Placental epithelial cell (primary cell): ENCODE measurements around the gene SUV39H2. TPM values are rescaled to one million over a fixed set of nuclear protein-coding genes. Genes with fewer than 3 reads are reported as not detected.

ENCODE experiments used
- total RNA-seq: library from RNA; depleted of rRNA; stranded (reverse); fragments of >200 nt; gene quantifications from 2 replicates; pipeline ENCODE4 v1.2.3, GENCODE V29; 2012

Gene SUV39H2
- total RNA-seq, result 8.6 and 13.8 TPM in 2 replicates

GRCh38 chr10:14878266-14879123, at the start of gene SUV39H2:
Gene SUV39H2 (plus strand): TSS chr10:14878866. CDS start chr10:14878889, 23 bp downstream.

GRCh38 chr10:14837757-14838581, 40.7 kb upstream of the SUV39H2 start, which contains the start of the genes CDNF, HSPA14 and MSANTD7:
Gene CDNF (minus strand): TSS chr10:14838037. CDS start chr10:14837946, 91 bp downstream.
Gene HSPA14 (plus strand): TSS chr10:14838306. CDS start chr10:14838403, 97 bp downstream.
Gene MSANTD7 (plus strand): TSS chr10:14838306. CDS start chr10:14842285, 3,979 bp downstream.

Other genes with a start within 250 kb of the SUV39H2 start
- 37.2 and 82.4 TPM in 2 replicates for gene FAM107B, start 104.0 kb upstream of the SUV39H2 start, total RNA-seq
- gene CDNF, start 40.8 kb upstream of the SUV39H2 start, total RNA-seq, result 2.0 and 2.7 TPM in 2 replicates
- gene HSPA14, start 40.6 kb upstream of the SUV39H2 start, total RNA-seq, result 5.5 and 11.3 TPM in 2 replicates
- gene MSANTD7, start 40.6 kb upstream of the SUV39H2 start, total RNA-seq, result 16.5 and 21.4 TPM in 2 replicates
- 8.7 and 9.8 TPM in 2 replicates for gene DCLRE1C, start 75.2 kb downstream of the SUV39H2 start, total RNA-seq
- gene MEIG1, start 80.5 kb downstream of the SUV39H2 start, total RNA-seq, result not detected in 2 replicates
- not detected in 2 replicates for gene OLAH, start 165.1 kb downstream of the SUV39H2 start, total RNA-seq
- gene ACBD7, start 209.9 kb downstream of the SUV39H2 start, total RNA-seq, result under 0.01 and 0.98 TPM in 2 replicates
- gene RPP38, start 218.5 kb downstream of the SUV39H2 start, total RNA-seq, result 13.3 and 15.8 TPM in 2 replicates